KBM-7 (cell line): ENCODE measurements around the gene LCA5L.
"Not testable (repeated sequence)": the region's sequence is repeated elsewhere in the genome, so short reads cannot be mapped to it uniquely, and the experiment has no call there.

Source experiments
- DNase-seq: peaks from one replicate; pipeline ENCODE4 v3.0.0-alpha.2; 2015
- in situ Hi-C: fragments of 300-500 bp; cut with MboI; formaldehyde crosslinking; loops from 2 replicates; pipeline ENCODE4 v1.14.3; 2020; ENCODE audit warnings: low sequenced_read_pairs, low pct_unique_long_range_greater_than_20kb, mixed read lengths

The LCA5L gene

DNA sequence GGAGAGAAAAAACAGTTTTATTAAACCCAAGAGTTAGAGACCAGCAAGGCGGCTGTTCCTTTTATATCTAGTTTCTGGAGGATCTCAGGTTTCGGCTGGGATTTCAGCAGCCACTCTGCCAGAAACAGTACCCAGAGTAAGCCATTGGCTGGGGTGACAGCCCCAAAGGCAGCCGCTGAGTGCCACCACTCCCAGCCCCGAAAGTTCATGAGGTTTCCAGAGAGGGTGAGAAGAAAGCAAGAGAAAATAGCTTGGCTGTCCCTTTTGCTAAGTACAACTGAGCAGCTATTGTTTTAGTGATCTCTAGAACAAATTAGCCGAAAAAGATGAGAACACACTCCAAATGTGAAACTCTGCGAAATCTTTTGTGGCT lies 7.4 kb upstream of the LCA5L start:
- DNase-seq: no peak
- in situ Hi-C loops: no loop called here

DNA sequence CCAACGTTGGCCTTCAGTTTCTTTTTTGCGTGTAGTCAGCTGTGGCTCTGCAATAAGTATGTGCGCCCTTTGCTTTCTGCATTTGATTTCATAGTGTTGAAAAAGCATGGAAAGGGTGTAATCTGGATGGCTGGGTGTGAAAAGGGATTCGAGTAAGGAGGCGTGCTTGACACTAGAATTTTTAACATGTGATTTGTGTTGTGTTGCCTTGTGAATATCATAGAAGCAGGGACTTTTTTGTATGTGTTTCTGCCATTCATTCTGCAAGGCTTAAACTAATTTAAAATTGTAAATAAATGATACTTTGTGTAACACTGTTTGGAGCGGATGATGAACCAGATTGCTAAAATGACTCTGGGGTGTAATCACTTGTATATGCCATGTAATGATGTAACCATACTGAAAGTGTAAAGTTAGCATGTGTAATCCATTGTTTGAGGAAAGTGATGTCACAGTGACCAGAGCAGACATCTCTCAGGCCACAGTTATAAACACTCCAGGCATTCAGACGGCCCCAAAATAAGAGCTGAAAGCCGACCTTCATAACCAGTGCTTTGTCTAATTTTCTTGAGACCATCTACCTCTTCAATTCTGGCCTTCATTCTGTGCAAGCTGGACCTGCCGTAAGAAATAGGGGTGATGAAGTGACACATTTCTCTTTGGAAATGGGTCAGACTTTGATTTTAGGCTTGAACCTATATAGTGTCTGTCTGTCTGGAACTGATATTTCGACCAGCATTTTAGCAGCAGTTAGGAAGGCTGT lies 6.8 kb upstream of the LCA5L start:
- in situ Hi-C loops: no loop called here
- no peak for DNase-seq

DNA sequence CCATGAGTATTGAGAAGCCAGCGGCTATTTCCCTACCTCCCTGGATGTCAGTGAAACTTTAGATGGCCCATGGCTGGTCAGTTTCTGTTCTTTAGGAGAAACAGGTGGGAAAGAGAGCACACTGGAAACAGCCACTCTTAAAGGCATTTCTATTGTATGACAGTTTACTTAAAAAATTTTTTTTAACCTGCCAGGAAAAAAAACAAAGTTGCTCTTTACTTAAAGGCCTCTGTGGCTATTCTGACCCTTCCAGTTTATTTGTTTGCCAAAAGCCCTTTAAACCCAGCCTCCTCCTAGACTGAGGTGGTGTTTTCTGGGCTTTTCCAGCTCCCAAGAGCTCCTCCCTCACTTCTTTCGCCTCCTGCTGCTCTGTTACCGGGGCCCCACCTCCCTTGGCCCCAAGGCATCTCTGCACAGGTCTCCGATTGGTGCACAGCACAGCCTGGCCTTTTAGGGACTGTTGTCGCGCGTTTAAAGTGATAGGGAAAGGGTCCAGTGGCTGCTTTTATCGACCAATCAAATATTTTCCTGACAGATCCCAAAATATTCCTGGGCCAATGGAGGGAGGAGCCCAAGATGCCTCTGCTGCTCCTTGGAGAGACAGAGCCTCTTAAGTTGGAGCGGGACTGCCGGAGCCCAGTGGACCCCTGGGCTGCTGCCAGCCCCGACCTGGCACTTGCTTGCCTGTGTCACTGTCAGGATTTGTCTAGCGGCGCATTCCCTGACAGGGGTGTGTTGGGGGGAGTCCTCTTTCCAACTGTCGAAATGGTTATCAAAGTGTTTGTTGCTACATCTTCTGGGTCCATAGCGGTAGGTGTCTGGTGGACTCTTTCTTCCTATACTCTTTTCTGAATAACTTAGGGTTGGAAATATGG lies 6.0 kb upstream of the LCA5L start, which contains the start of gene SH3BGR:
TSS of gene SH3BGR (plus strand) at position 639 of the 875 bp plus-strand sequence. CDS start at position 766, 127 bp downstream.
- in situ Hi-C loops: no loop called here
- no peak for DNase-seq

DNA sequence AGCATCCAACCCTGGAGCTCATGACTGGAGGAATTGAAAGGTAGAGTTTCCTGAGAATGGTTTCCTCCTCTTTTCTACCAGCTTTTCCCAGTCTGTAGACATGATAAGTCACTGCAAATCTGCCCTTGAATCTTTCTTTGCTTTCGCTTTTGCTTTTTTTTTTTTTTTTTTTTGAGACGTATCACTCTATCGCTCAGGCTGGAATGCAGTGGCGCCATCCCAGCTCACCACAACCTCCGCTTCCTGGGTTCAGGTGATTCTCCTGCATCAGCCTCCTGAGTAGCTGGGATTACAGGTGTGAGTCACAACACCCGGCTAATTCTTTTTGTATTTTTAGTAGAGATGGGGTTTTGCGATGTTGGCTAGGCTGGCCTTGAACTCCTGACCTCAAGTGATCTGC lies 1.7 kb upstream of the LCA5L start:
- DNase-seq: no peak
- in situ Hi-C loops: no loop called here

DNA sequence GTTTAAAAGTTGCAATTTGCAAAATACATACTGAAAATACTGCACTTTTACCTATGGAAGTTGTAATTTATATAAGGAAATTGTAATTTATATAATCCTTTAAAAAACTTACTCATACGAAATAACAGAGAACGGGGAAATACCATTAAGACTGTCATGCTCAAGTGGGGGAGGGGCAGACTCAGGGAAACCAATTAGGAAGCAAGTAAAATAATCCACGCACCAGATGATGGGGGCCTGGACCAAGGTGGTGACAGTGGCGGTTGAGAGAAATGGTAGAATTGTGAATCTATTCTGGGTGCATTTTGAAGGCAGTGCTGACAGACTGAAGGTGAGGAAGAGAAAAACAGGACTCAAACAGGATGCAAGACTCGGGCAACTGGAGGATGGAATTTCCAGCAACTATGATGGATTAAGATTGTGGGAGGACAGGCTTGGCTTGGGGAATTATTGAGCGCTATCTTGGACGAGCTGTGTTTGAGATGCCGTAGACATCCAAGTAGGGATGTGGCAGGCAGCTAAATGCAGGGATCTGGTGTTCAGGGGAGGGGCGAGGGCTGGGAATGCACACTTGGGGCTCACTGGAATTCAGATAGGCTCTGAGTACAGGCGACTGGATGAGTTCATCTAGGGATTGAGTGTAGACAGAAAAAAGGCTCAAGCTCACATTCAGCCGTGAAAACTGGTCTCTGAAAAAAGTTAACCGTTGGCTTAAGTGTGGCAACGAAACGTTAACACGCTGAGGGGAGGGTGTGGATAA lies 977 bp downstream of the LCA5L start:
- no peak for DNase-seq
- in situ Hi-C loops: no loop called here

DNA sequence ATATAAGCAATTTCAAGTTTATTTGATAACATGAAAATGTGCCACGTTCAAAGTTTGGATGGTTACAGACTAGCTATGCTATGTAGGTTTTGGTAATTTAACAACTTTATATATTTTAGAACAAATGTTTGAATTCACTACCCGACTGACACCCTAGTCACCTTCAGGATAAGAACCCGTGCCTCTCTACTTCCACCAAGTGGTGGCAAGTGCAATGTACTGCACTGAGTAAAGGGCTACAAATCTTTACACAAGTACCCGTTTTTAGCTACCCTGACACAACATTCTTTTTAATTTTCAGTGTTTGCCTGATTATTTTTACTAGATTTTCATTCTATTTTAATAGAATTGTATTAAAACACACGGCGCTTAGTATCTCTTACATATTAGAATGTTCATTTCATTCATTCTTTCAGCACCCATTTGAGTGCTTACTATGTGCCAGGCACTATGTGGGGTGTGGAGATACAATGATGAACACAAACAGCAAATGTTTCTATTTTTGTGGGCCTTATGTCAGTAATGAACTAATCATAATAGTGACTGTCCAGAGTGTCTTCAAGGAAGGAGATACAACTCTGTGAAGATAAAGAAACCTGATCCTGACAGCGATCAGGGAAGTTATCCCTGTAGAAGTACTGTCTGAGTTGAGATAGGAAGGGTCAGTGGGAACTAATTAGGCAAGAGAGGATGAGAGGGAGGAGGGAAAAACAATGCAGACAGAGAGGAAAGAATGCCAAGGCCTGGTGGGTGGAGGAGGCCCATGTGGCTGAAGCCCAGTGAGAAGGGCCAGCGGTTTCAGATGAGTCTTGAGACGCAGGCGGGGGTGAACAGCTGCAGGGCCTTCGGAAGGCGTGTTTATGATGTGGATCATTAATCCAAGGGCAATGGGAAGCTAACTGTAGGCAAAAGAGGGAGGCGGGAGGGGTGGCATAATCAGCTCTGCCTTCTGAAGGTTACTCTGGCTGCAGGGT lies 3.8 kb downstream of the LCA5L start:
- in situ Hi-C loops: no loop called here
- DNase-seq: peak; percentile 53

DNA sequence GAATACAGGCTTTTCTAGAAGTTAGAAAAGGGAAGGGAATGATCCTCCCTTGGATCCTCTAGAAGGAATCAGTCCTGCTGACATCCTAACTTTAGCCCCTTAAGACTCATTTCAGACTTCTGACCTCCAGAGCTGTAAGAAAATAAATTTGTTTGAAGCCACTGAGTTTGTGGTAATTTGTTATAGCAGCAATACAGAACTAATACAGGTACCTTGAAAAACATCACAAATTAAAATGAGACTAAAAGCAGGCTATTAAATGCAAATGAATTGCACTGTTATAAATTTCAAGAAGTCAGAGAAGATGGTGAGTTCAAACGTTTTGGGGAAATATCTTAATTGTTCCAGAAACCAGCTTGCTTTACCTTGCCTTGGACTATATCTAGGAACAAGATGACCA lies 6.3 kb downstream of the LCA5L start:
- in situ Hi-C loops: no loop called here
- DNase-seq: no peak

DNA sequence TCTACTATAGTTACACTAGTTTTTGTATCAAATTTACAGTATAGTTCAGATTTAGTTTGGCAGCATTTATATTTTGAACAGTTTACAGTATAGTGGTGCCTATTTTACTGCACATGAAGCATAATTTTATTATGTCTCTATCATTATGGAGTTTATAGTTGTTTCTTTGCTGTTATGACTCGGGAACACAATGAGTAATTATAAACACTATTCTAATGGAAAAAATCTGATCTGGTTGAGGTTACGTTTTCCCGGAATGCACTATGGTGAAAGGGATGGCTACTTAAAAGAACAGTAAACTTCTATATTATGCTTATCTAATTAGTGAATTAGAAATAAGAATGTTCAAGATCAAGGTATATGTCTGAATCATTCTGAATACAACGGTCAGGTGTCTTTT lies 10.6 kb downstream of the LCA5L start:
- in situ Hi-C loops: no loop called here
- no peak for DNase-seq

DNA sequence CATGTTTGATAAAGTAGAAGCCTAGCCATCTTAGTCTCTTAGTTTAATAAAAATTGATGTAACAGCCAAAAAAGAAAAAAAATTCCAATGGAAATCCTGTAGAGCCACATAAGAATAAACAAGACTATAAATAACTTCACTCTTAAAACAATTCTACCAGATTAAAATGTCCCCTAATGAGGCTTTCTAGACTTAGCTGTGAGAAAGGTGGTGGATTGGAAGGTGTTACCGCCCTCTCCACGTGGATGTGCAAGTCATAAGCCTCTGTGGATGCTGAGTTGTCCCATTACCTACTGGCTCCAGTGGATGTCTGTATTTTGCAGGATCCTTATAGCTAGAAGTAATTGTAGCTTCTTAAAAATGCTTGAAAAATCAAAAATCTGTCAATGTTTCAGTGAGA lies 14.6 kb downstream of the LCA5L start:
- no peak for DNase-seq
- in situ Hi-C loops: no loop called here

DNA sequence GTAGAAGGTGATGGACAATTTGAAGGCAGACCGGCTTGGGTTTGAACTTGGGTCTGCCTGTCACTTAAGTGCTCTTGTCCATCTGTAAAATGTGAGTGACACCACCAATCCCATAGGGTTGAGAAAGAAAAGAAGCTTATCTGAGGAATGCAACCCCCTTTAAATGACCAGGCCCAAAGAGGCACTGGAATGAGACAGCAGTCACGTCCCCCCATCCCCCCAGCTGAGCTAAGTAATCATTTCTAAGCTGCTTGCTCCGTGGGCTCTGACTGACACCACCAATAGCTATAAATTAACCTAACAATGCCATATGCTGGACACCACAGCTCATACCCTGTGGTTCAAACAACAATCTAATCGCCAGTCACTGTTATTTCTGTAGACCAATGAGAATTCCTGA lies 15.1 kb downstream of the LCA5L start:
- no peak for DNase-seq
- in situ Hi-C loops: no loop called here

DNA sequence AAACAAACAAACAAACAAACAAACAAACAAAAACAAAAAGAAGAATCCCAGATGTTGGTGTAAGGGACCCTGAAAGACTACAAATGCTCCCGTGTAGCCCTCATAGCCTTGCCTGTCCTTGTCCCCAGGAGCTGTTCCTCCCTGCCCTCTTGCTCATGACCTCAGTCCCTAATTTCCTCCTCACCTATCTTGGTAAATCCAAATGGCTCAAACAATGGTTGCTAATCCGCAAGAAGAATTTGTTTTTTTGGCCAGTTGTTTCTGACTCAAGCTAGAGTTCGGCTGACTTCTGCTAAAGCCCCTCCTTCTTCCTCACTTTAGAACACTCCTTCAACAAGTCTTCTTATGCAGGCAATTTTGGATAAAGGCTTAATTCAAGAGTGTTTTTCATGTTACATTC lies 15.6 kb downstream of the LCA5L start:
- in situ Hi-C loops: no loop called here
- DNase-seq: no peak

DNA sequence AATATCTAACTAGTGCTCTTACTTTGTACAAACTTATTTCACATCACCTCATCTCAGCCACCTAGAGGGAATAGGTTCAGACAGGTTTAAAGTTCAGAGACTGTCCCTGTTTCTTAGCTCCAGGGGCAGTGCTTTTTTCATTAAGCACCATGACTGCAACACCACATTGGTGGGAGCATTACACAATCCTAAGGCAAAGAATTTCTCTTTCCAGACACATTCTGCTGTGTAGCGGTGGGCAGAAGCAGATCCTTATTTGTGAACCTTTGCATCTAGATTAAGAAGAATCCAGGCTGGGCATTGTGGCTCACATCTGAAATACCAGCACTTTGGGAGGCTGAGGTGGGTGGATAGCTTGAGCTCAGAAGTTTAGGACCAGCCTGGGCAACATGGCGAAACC lies 16.1 kb downstream of the LCA5L start:
- DNase-seq: no peak
- in situ Hi-C loops: no loop called here

DNA sequence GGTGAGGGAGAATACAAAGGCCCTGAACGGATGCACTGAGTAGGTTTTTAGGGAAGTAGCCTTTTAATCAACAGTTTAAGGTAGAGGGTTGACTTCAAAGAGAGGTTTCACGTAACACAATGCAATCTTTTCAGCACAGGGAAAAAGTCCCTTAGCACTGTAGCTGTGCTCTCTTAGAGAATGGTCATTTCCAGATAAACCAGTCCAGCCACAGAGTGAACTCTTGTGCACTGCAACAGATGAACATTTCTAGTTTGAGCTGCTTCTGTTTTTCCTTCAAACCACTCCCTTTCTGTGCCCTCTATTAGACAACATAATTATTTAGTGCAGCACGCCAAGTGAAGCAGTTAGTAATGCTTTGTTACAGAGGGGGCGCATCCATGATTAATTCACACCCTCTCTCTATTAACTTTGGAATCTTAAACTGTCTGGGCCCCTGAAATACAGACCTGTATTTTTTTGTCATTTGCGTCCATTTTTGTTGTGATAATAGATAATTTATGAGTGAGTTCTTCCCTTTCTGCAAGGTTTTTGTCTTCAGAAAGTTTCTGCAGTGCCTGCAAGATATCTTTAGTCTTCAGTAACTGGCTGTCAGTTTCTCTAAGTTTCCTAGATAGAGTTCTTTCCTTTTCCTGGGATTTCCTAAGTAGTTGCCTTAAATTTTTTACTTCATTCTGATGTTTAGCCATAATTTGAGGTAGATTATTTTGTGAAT lies 22.9 kb downstream of the LCA5L start:
- in situ Hi-C loops: no loop called here
- DNase-seq: peak; percentile 9

DNA sequence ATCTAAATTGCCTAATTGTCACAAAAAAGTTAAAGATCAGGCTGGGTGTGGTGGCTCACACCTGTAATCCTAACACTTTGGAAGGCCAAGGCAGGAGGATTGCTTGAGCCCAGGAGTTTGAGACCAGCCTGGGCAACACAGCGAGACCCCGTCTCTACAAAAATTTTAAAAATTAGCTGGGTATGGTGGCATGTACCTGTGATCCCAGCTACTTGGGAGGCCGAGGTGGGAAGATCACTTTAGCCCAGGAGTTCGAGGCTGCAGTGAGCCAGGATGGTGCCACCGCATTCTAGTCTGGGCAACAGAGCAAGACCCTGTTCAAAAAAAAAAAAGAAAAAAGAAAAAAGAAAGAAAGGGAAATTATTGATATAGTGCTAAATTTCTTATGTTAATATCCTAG lies 26.4 kb downstream of the LCA5L start:
- DNase-seq, in situ Hi-C loops: not testable (repeated sequence)

DNA sequence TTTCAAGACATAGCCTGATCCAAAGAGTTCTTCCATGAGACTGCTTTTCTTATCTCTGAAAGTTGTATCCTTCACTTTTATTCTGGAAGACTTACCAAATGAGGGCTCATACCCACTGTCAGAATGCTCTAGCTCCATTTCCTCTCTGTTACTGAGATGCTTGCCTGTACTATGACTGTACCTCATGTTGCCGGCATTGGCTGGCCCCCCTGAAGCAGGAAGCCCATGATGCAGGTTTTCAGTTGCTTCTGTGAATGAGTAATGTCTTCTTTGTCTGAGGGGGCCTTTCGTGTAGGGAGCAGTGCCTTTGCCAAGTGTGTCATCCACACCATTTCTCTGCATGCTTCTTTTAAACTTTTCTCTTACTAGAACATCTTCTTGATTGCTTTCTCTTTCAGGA lies 39.5 kb downstream of the LCA5L start:
- DNase-seq: no peak
- in situ Hi-C loops: no loop called here

DNA sequence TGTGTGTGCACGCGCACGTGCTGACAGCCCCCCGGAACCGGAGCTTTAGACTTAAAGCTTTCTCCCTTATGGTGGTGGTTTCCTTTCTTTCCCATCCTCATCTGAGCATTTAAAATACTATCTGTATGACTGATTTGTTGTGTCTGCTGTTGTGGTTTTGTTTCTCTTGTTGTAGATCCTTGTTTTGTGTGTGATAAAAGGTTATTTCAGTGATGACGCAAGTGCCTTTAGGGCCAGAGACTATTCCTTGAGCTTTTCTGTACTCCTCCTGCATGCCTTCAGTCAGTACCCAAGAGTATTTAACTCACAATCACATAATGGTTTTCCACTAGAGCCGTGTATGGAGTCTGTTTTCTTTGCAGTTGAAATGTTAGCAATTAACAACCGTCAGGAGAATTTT lies 45.4 kb downstream of the LCA5L start:
- in situ Hi-C loops: no loop called here
- no peak for DNase-seq

DNA sequence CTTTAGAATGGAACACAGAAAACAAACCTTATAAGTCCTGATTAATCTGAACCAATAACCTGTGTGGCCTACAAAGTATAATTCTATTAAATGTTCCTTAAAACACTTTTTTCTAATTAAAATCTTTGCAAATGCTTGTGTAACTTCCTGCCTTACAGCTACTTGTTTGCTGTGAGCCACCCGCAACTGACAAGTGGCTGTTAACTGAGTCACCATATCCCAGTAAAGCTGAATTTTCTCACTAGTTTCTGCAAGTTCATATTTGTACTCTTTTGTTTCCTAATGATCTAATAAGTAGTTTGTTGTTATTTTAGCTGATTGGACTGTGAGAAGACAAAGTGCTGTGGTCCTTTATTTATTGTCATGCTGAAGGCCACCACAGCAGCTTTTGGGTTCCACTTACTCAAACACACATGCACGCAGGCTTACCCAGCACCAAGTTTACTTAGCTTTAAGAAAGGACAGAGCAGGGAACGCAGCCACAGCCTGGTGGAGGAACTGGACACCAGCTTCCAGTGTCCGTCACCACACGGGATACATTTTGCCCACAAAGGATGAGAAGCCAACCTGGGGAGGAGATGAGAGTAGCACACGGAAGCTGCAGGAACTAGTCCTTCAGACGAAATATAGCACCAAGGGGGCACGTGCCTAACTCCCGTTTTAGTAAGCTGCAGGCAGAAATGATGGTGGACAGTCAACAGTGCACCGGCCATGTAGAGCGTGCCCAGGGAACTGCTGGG lies 47.8 kb downstream of the LCA5L start:
- in situ Hi-C loops: no loop called here

DNA sequence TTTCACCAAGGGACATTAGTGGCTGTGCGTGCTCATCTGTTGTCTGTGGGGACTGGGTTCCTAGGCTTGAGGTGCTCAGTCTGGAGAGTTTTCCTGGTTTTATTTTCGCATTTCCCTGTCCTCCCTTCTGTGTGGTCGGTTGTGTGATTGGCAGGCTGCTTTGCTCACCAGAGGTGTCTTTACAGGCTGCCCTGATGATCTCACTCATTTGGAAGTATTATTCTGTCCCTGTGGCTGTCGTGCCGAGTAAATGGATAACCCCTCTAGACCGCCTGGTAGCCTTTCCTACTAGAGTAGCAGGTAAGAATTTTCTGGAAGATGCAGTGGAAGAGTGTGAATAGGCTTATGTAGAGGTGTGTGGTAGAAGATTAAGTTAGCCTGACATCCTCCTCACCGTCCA lies 52.6 kb downstream of the LCA5L start:
- in situ Hi-C loops: no loop called here
- no peak for DNase-seq

More for the DNA sequence above, 47.8 kb downstream of the LCA5L start:
- no peak for DNase-seq
